CD4-positive, alpha-beta T cell treated with Interleukin-17A for 4 hours (primary cell): ENCODE data around the gene SSR2.
A peak's percentile ranks its signal among the peaks of the same experiment; 100 is the strongest.

Experiments
- DNase-seq: peaks from one replicate; pipeline ENCODE4 v3.0.0-alpha.2; 2020; ENCODE audit warnings: mixed read lengths

Gene SSR2

GRCh38 chr1:156020293-156021092, at the start of gene SSR2:
TSS of gene SSR2 (minus strand) at chr1:156020951. CDS start at chr1:156020167, 784 bp downstream.
- peak; percentile 86 for DNase-seq

GRCh38 chr1:156070548-156070947, 49.8 kb upstream of the SSR2 start:
- DNase-seq = no peak

GRCh38 chr1:156069490-156070455, 49.0 kb upstream of the SSR2 start:
- no peak for DNase-seq

GRCh38 chr1:156067262-156067661, 46.5 kb upstream of the SSR2 start:
- DNase-seq = no peak

- DNase-seq = no peak
These were observed 45.1 kb upstream of the SSR2 start for GRCh38 chr1:156065871-156066270.

GRCh38 chr1:156065212-156065611, 44.5 kb upstream of the SSR2 start:
- no peak for DNase-seq

GRCh38 chr1:156064615-156065014, 43.9 kb upstream of the SSR2 start:
- no peak for DNase-seq

GRCh38 chr1:156063997-156064285, 43.2 kb upstream of the SSR2 start:
- no peak for DNase-seq

GRCh38 chr1:156062189-156062588, 41.4 kb upstream of the SSR2 start:
- no peak for DNase-seq

GRCh38 chr1:156060937-156061636, 40.3 kb upstream of the SSR2 start, which contains the start of gene RAB25:
TSS of gene RAB25 (plus strand) at chr1:156061160. CDS start at chr1:156061401, 241 bp downstream.
- peak; percentile 12 for DNase-seq

GRCh38 chr1:156056326-156056849, 35.6 kb upstream of the SSR2 start:
- no peak for DNase-seq

GRCh38 chr1:156055281-156056048, 34.7 kb upstream of the SSR2 start:
- DNase-seq = no peak

GRCh38 chr1:156054500-156055280, 33.9 kb upstream of the SSR2 start, which contains the start of gene LAMTOR2:
TSS of gene LAMTOR2 (plus strand) at chr1:156054782. CDS start at chr1:156054890, 108 bp downstream.
- DNase-seq = peak; percentile 98

- peak; percentile 92 for DNase-seq
These were observed 33.2 kb upstream of the SSR2 start, which contains the start of gene UBQLN4 for GRCh38 chr1:156053768-156054499. TSS of gene UBQLN4 (minus strand) at chr1:156053798. CDS start at chr1:156053701, 97 bp downstream.

GRCh38 chr1:156052862-156053767, 32.4 kb upstream of the SSR2 start:
- peak; percentile 80 for DNase-seq

- DNase-seq = no peak
These were observed 30.4 kb upstream of the SSR2 start for GRCh38 chr1:156051011-156051725.

GRCh38 chr1:156050376-156050775, 29.6 kb upstream of the SSR2 start:
- no peak for DNase-seq

GRCh38 chr1:156048663-156049258, 28.0 kb upstream of the SSR2 start:
- no peak for DNase-seq
